MM.1S (cell line): ENCODE measurements around the gene SHANK3.

Experiments
- DNase-seq: peaks from one replicate; pipeline ENCODE4 v3.0.0-alpha.2; 2015
- H2AFZ ChIP-seq: fragments of 300-600 bp; sonication (generic); 2 replicates; pipeline ENCODE4 v1.6.0; 2016; ENCODE audit warnings: antibody characterized with exemption, low read length
- H3F3A ChIP-seq: fragments of 300-600 bp; sonication (generic); 2 replicates; pipeline ENCODE4 v1.6.1; 2016; ENCODE audit warnings: mild to moderate bottlenecking, antibody characterized with exemption, low read length, moderate library complexity, mixed read lengths; ENCODE audit not compliant: insufficient read depth
- H3K27ac ChIP-seq: fragments of 300-600 bp; sonication (generic); 2 replicates; pipeline ENCODE4 v1.5.1; 2016; ENCODE audit warnings: mild to moderate bottlenecking, low read length
- H3K27me3 ChIP-seq: fragments of 300-600 bp; sonication (generic); replicated peaks from 2 replicates; pipeline ENCODE4 v1.6.0; 2016; ENCODE audit warnings: low read length; ENCODE audit not compliant: insufficient read depth
- H3K36me3 ChIP-seq: fragments of 300-600 bp; sonication (generic); replicated peaks from 2 replicates; pipeline ENCODE4 v1.6.1; 2016; ENCODE audit warnings: mild to moderate bottlenecking, low read length, mixed read lengths; ENCODE audit not compliant: insufficient read depth
- H3K4me1 ChIP-seq: fragments of 300-600 bp; sonication (generic); 2 replicates; pipeline ENCODE4 v1.6.1; 2016; ENCODE audit warnings: low read length, mixed read lengths
- H3K4me2 ChIP-seq: fragments of 300-600 bp; sonication (generic); 2 replicates; pipeline ENCODE4 v1.6.0; 2016; ENCODE audit warnings: low read depth, low read length
- H3K4me3 ChIP-seq: fragments of 300-600 bp; sonication (generic); 2 replicates; pipeline ENCODE4 v1.5.1; 2016; ENCODE audit warnings: low read length, mixed read lengths
- H3K79me2 ChIP-seq: fragments of 300-600 bp; sonication (generic); 2 replicates; pipeline ENCODE4 v1.6.1; 2016; ENCODE audit warnings: mixed run types, low read length, mixed read lengths
- H3K9ac ChIP-seq: fragments of 300-600 bp; sonication (generic); 2 replicates; pipeline ENCODE4 v1.6.1; 2016; ENCODE audit warnings: low read length, mixed read lengths
- H3K9me2 ChIP-seq: fragments of 300-600 bp; sonication (generic); replicated peaks from 2 replicates; pipeline ENCODE4 v1.6.1; 2016; ENCODE audit warnings: mild to moderate bottlenecking, low read length, mixed read lengths; ENCODE audit not compliant: insufficient read depth
- H3K9me3 ChIP-seq: fragments of 300-600 bp; sonication (generic); replicated peaks from 2 replicates; pipeline ENCODE4 v1.6.1; 2016; ENCODE audit warnings: mild to moderate bottlenecking, low read length, mixed read lengths; ENCODE audit not compliant: insufficient read depth
- H4K20me1 ChIP-seq: fragments of 300-600 bp; sonication (generic); 2 replicates; pipeline ENCODE4 v1.6.1; 2016; ENCODE audit warnings: mild to moderate bottlenecking, low read length, moderate library complexity, mixed read lengths; ENCODE audit not compliant: insufficient read depth
- CTCF ChIP-seq: fragments of 300-600 bp; sonication (generic); IDR thresholded peaks from 2 replicates; pipeline ENCODE4 v1.5.1; 2016; ENCODE audit warnings: antibody characterized with exemption, low read length, mixed read lengths
- EZH2 ChIP-seq: fragments of 300-600 bp; sonication (generic); optimal IDR thresholded peaks from 2 replicates; pipeline ENCODE3; 2017; ENCODE audit warnings: low read depth, mild to moderate bottlenecking, antibody characterized with exemption, low read length, mixed read lengths
- EZH2phosphoT487 ChIP-seq: fragments of 300-600 bp; sonication (generic); IDR thresholded peaks from 2 replicates; pipeline ENCODE4 v1.6.1; 2018; ENCODE audit warnings: antibody characterized with exemption, low read length

The SHANK3 gene

GRCh38 chr22:50720301-50721256 is 48.0 kb downstream of the SHANK3 start:
- Histone ChIP-seq H3K9ac (no peak overlapping the region), H3K79me2 (no peaks in the 10 kb centered on the region), H3K4me3 (no peak overlapping the region), H3K9me3 (no peaks in the 10 kb centered on the region), H2AFZ (no peak overlapping the region), H3K27ac (no peak overlapping the region), H3K27me3 (no peaks in the 10 kb centered on the region), H3K9me2 (no peaks in the 10 kb centered on the region), H4K20me1 (no peaks in the 10 kb centered on the region), H3K36me3 (no peaks in the 10 kb centered on the region), H3K4me2 (no peak overlapping the region), H3F3A (no peaks in the 10 kb centered on the region), H3K4me1 (no peaks in the 10 kb centered on the region)
- no peak for TF ChIP-seq CTCF
- TF ChIP-seq EZH2phosphoT487, result no peak
- no peak for DNase-seq

- Histone ChIP-seq H3K4me1 (no peaks in the 10 kb centered on the region), H3K4me3 (no peak overlapping the region), H3K36me3 (no peaks in the 10 kb centered on the region), H3K9me2 (no peaks in the 10 kb centered on the region), H3K4me2 (no peak overlapping the region), H3K27me3 (no peaks in the 10 kb centered on the region), H3K9me3 (no peaks in the 10 kb centered on the region), H3K9ac (no peak overlapping the region), H2AFZ (no peak overlapping the region), H4K20me1 (no peaks in the 10 kb centered on the region), H3F3A (no peaks in the 10 kb centered on the region), H3K79me2 (no peaks in the 10 kb centered on the region), H3K27ac (no peak overlapping the region)
- no peak for DNase-seq
- no peak for TF ChIP-seq EZH2
- TF ChIP-seq EZH2phosphoT487, result no peak
- TF ChIP-seq CTCF, result no peak
Observed at GRCh38 chr22:50721257-50721844, 48.7 kb downstream of the SHANK3 start.

GRCh38 chr22:50722048-50722701 is 49.6 kb downstream of the SHANK3 start:
- no peaks in the 10 kb centered on the region for H3F3A ChIP-seq
- no peak overlapping the region for H3K9ac ChIP-seq
- no peaks in the 10 kb centered on the region for H3K27me3 ChIP-seq
- H3K4me2 ChIP-seq, result no peak overlapping the region
- no peaks in the 10 kb centered on the region for H3K79me2 ChIP-seq
- H3K4me3 ChIP-seq, result no peak overlapping the region
- no peaks in the 10 kb centered on the region for H4K20me1 ChIP-seq
- no peaks in the 10 kb centered on the region for H3K4me1 ChIP-seq
- H3K9me3 ChIP-seq, result no peaks in the 10 kb centered on the region
- H3K36me3 ChIP-seq, result no peaks in the 10 kb centered on the region
- TF ChIP-seq EZH2 (no peak), EZH2phosphoT487 (no peak), CTCF (no peak)
- no peak overlapping the region for H2AFZ ChIP-seq
- DNase-seq, result no peak
- H3K9me2 ChIP-seq, result no peaks in the 10 kb centered on the region
- H3K27ac ChIP-seq, result no peak overlapping the region
